A549 (cell line): ENCODE measurements around the gene PTTG1IP.

Experiments used
- CTCF ChIP-seq: fragments of >200 bp; sonication (Bioruptor Twin); formaldehyde crosslinking; IDR thresholded peaks from 3 replicates; pipeline ENCODE4 v1.5.1; 2016
- ESRRA ChIP-seq: fragments of 150-350 bp; IDR thresholded peaks from 2 replicates; pipeline ENCODE4 v1.6.1; 2014; ENCODE audit warnings: mild to moderate bottlenecking, low read length, borderline replicate concordance
- MAX ChIP-seq: IDR thresholded peaks from 2 replicates; pipeline ENCODE4 v1.6.1; 2012
- POLR2A ChIP-seq: IDR thresholded peaks from 2 replicates; pipeline ENCODE4 v1.6.1; 2012; ENCODE audit warnings: mild to moderate bottlenecking, low read length

- TF ChIP-seq CTCF (no peak), ESRRA (no peak), POLR2A (no peak), MAX (no peak)
Measured at GRCh38 chr21:44918581-44919033, 45.1 kb upstream of the PTTG1IP start.
